ENCODE results near the gene TXNDC16. TPM values are rescaled to one million over a fixed set of nuclear protein-coding genes. Genes with fewer than 3 reads are reported as not detected.
"Not testable (repeated sequence)": the region's sequence is repeated elsewhere in the genome, so short reads cannot be mapped to it uniquely, and the experiment has no call there.

The TXNDC16 gene
- total and polyA plus RNA-seq, 4 experiments from 2014 or later, result 2.8 to 7.6 (median 5.1) TPM

DNA sequence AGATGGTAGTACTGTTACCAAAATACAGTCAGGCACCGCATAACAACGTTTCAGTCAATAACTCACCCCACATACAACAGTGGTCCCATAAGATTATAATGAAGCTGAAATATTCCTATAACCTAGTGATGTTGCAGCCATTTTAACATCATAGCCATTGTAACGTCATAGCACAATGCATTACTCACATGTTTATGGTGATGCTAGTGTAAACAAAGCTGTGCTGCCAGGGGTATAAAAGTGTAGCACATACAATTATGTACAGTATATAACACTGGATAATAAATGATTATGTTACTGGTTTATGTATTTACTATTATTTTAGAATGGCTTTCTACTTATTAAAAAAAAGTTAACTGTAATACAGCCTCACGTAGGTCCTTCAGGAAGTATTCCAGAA lies 37.3 kb upstream of the TXNDC16 start:
- ChIA-PET POLR2A (ENCODE audit: partially characterized antibody) (no interaction called here), CTCF (ENCODE audit: partially characterized antibody) (interaction anchor here (0.8 kb wide), 1 partner anchor 10 kb away, joined by 3 read pairs; no protein-coding TSS in a partner anchor)
- H3K27ac ChIP-seq (ENCODE audit: low read depth, low read length), result no peak overlapping the region
- Mint-ChIP-seq H3K9me3 (peaks cover 2 to 12% (median 7%) of the 10 kb centered on the region in 8 donors), H3K4me3 (no peak overlapping the region), H3K36me3 (no peaks in the 10 kb centered on the region), H3K27ac (no peak overlapping the region), H3K4me1 (no peaks in the 10 kb centered on the region), H3K27me3 (peaks cover 4 to 8% of the 10 kb centered on the region in 2 donors)
- H3K27me3 ChIP-seq (ENCODE audit: insufficient read depth, low read length), result no peaks in the 10 kb centered on the region
- no peak for DNase-seq
- no peaks in the 10 kb centered on the region for H3K9me3 ChIP-seq (ENCODE audit: control insufficient read depth in 1 of 2, low read length in 2 of 2)
- no peaks in the 10 kb centered on the region for H3K4me1 ChIP-seq (ENCODE audit: insufficient read depth, low read length)
- no peaks in the 10 kb centered on the region for H3K36me3 ChIP-seq (ENCODE audit: insufficient read depth, low read length)
- no peak overlapping the region for H3K4me3 ChIP-seq (ENCODE audit: low read length in 2 of 2)
- intact Hi-C loops (cut with micrococcal nuclease), result no loop called here

DNA sequence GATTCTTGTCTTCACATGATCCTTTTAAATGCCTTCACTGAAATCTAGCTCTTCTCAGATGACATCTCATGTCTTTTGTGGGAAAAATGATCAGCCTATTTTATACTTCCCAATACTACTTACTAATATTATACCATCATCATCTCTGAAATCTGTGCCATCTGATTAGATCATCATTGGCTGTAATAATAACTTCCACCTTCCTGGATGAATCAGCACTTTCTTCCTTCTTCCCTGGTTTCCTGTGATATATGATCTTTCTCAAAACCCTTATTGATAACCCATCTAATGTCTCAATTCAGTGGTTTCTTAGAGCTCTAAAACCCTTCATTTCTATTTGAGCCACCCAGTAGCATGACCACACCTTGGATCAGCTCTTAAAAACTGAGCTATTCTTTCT lies 31.2 kb upstream of the TXNDC16 start:
- Histone ChIP-seq H3K27me3 (ENCODE audit: insufficient read depth, low read length) (no peaks in the 10 kb centered on the region), H3K4me1 (ENCODE audit: insufficient read depth, low read length) (no peaks in the 10 kb centered on the region), H3K27ac (ENCODE audit: low read depth, low read length) (no peak overlapping the region), H3K4me3 (ENCODE audit: low read length in 2 of 2) (no peak overlapping the region), H3K36me3 (ENCODE audit: insufficient read depth, low read length) (no peaks in the 10 kb centered on the region), H3K9me3 (ENCODE audit: control insufficient read depth in 1 of 2, low read length in 2 of 2) (no peaks in the 10 kb centered on the region)
- no peaks in the 10 kb centered on the region for H3K36me3 Mint-ChIP-seq
- peaks cover 4 to 6% of the 10 kb centered on the region in 2 donors for H3K27me3 Mint-ChIP-seq
- ChIA-PET POLR2A (ENCODE audit: partially characterized antibody) (no interaction called here), CTCF (ENCODE audit: partially characterized antibody) (interaction anchor here (1.1 kb wide), 1 partner anchor 10 kb away, joined by 3 read pairs; no protein-coding TSS in a partner anchor)
- intact Hi-C loops (cut with micrococcal nuclease), result no loop called here
- no peaks in the 10 kb centered on the region for H3K9me3 Mint-ChIP-seq
- no peak overlapping the region for H3K4me3 Mint-ChIP-seq
- no peak for DNase-seq
- H3K4me1 Mint-ChIP-seq, result no peaks in the 10 kb centered on the region
- no peak overlapping the region for H3K27ac Mint-ChIP-seq

DNA sequence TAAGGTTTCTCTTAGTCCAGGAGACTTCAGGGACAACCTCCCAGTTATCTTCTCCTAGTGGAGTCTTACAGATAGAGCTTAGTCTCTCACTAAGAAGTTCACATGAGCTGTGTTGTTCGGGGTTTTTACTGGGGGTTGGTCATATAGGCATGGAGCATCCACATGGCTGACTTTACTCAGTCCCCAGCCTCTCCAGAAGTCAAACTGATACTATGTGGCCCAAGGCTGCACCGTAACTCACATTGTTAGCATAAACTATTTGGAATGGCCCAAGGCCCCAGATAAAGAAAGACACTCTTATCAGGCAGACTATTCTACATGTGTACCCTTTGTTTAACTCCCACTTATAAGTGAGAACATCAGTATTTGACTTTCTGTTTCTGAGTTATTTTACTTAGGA lies 23.6 kb upstream of the TXNDC16 start:
- intact Hi-C loops (cut with micrococcal nuclease), result no loop called here
- Mint-ChIP-seq H3K27ac (no peak overlapping the region), H3K4me3 (no peak overlapping the region), H3K9me3 (peaks cover 7 to 33% (median 28%) of the 10 kb centered on the region in 8 donors), H3K27me3 (peaks cover 5% of the 10 kb centered on the region in 2 donors), H3K4me1 (no peaks in the 10 kb centered on the region), H3K36me3 (peaks cover 3 to 17% of the 10 kb centered on the region in 2 donors)
- no peaks in the 10 kb centered on the region for H3K36me3 ChIP-seq (ENCODE audit: insufficient read depth, low read length)
- H3K27ac ChIP-seq (ENCODE audit: low read depth, low read length), result no peak overlapping the region
- CTCF ChIA-PET (ENCODE audit: partially characterized antibody), result no interaction called here
- H3K4me3 ChIP-seq (ENCODE audit: low read length in 2 of 2), result no peak overlapping the region
- no peaks in the 10 kb centered on the region for H3K27me3 ChIP-seq (ENCODE audit: insufficient read depth, low read length)
- H3K9me3 ChIP-seq (ENCODE audit: control insufficient read depth in 1 of 2, low read length in 2 of 2), result no peaks in the 10 kb centered on the region
- DNase-seq, result no peak
- no peaks in the 10 kb centered on the region for H3K4me1 ChIP-seq (ENCODE audit: insufficient read depth, low read length)
- POLR2A ChIA-PET (ENCODE audit: partially characterized antibody), result no interaction called here

- DNase-seq; H3K4me3 Mint-ChIP-seq; H3K27me3 ChIP-seq (ENCODE audit: insufficient read depth, low read length); H3K4me3 ChIP-seq (ENCODE audit: low read length in 2 of 2); H3K9me3 ChIP-seq (ENCODE audit: control insufficient read depth in 1 of 2, low read length in 2 of 2); H3K27ac ChIP-seq (ENCODE audit: low read depth, low read length); H3K4me1 Mint-ChIP-seq; intact Hi-C loops (cut with micrococcal nuclease); POLR2A ChIA-PET (ENCODE audit: partially characterized antibody); H3K27ac Mint-ChIP-seq; H3K4me1 ChIP-seq (ENCODE audit: insufficient read depth, low read length); H3K36me3 ChIP-seq (ENCODE audit: insufficient read depth, low read length): not testable (repeated sequence)
- Mint-ChIP-seq H3K9me3 (peaks cover 7 to 44% (median 41%) of the 10 kb centered on the region in 8 donors), H3K36me3 (peaks cover 14 to 20% of the 10 kb centered on the region in 2 donors), H3K27me3 (peaks cover 9 to 15% of the 10 kb centered on the region in 2 donors)
- CTCF ChIA-PET (ENCODE audit: partially characterized antibody), result interaction anchor here (1.3 kb wide), 1 partner anchor 10 kb away, joined by 3 read pairs; no protein-coding TSS in a partner anchor
These were observed 16.1 kb upstream of the TXNDC16 start for GRCh38 chr14:52568454-52568853.

DNA sequence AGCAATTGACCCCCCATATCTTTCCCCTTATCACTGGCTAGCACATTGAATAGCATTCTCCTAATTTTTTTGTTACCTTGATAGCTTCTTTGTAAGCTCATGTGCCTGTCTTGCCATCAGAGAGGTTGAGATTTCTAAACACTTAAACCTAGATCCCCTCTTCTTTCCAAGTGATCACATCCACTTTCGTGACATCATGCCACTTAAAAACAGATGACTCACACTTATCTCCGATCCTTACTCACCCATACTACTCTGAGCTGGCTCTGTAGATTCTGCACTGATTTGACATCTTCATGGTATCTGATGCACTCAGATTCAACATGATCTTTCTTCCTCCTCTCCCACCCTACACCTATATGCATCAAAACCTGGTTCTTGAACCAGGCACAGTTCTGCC lies 10.8 kb upstream of the TXNDC16 start:
- peaks cover 5 to 6% of the 10 kb centered on the region in 2 donors for H3K27me3 Mint-ChIP-seq
- no peak overlapping the region for H3K4me3 ChIP-seq (ENCODE audit: low read length in 2 of 2)
- POLR2A ChIA-PET (ENCODE audit: partially characterized antibody), result interaction anchor here (1.9 kb wide), 1 partner anchor 11 kb away, joined by 7 read pairs; the partner anchor contains the start of genes GPR137C and TXNDC16
- H3K9me3 Mint-ChIP-seq, result peaks cover 0 to 4% (median 0%) of the 10 kb centered on the region in 8 donors
- no peak overlapping the region for H3K27ac Mint-ChIP-seq
- H3K27me3 ChIP-seq (ENCODE audit: insufficient read depth, low read length), result no peaks in the 10 kb centered on the region
- no peak for DNase-seq
- no peaks in the 10 kb centered on the region for H3K4me1 ChIP-seq (ENCODE audit: insufficient read depth, low read length)
- CTCF ChIA-PET (ENCODE audit: partially characterized antibody), result interaction anchor here (1.0 to 1.4 kb wide), 2 partner anchors 9 to 11 kb away, joined by 3 to 5 read pairs; partner anchors contain the start of genes GPR137C and TXNDC16
- H3K4me3 Mint-ChIP-seq, result no peak overlapping the region
- no peaks in the 10 kb centered on the region for H3K4me1 Mint-ChIP-seq
- H3K36me3 ChIP-seq (ENCODE audit: insufficient read depth, low read length), result no peaks in the 10 kb centered on the region
- H3K36me3 Mint-ChIP-seq, result no peaks in the 10 kb centered on the region
- no peak overlapping the region for H3K27ac ChIP-seq (ENCODE audit: low read depth, low read length)
- intact Hi-C loops (cut with micrococcal nuclease), result no loop called here
- H3K9me3 ChIP-seq (ENCODE audit: control insufficient read depth in 1 of 2, low read length in 2 of 2), result no peaks in the 10 kb centered on the region

DNA sequence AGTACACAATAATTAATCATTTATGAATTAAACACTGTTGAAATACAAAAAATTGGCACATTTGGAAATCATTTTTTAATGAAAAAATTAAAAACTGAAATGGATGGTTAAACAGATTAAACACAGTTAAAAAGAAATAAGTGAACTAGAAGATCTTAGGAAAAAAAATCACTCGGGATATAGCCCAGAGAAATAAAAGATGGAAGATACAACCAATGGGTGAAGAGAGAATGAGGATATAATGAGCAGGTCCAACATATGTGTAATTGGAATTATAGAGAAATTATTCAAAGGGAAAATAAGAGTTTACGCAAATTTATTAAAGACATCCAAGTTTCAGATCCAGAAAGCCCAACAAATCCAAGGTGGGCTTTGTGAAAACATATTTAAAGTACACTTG lies 6.4 kb upstream of the TXNDC16 start:
- H3K9me3 Mint-ChIP-seq, result peaks cover 0 to 4% (median 0%) of the 10 kb centered on the region in 8 donors
- Histone ChIP-seq H3K4me3 (ENCODE audit: low read length in 2 of 2) (no peak overlapping the region), H3K9me3 (ENCODE audit: control insufficient read depth in 1 of 2, low read length in 2 of 2) (no peaks in the 10 kb centered on the region), H3K27ac (ENCODE audit: low read depth, low read length) (no peak overlapping the region), H3K4me1 (ENCODE audit: insufficient read depth, low read length) (peaks cover 6% of the 10 kb centered on the region), H3K36me3 (ENCODE audit: insufficient read depth, low read length) (no peaks in the 10 kb centered on the region), H3K27me3 (ENCODE audit: insufficient read depth, low read length) (no peaks in the 10 kb centered on the region)
- peaks cover 2 to 5% (median 4%) of the 10 kb centered on the region in 4 donors for H3K4me1 Mint-ChIP-seq
- CTCF ChIA-PET (ENCODE audit: partially characterized antibody), result no interaction called here
- DNase-seq, result no peak
- H3K27ac Mint-ChIP-seq, result no peak overlapping the region
- intact Hi-C loops (cut with micrococcal nuclease), result no loop called here
- POLR2A ChIA-PET (ENCODE audit: partially characterized antibody), result interaction anchor here (0.7 kb wide), 1 partner anchor 404 kb away, joined by 3 read pairs; no protein-coding TSS in a partner anchor
- peaks cover 0 to 2% of the 10 kb centered on the region in 2 donors for H3K36me3 Mint-ChIP-seq
- peaks cover 0 to 2% of the 10 kb centered on the region in 2 donors for H3K27me3 Mint-ChIP-seq
- H3K4me3 Mint-ChIP-seq, result no peak overlapping the region

DNA sequence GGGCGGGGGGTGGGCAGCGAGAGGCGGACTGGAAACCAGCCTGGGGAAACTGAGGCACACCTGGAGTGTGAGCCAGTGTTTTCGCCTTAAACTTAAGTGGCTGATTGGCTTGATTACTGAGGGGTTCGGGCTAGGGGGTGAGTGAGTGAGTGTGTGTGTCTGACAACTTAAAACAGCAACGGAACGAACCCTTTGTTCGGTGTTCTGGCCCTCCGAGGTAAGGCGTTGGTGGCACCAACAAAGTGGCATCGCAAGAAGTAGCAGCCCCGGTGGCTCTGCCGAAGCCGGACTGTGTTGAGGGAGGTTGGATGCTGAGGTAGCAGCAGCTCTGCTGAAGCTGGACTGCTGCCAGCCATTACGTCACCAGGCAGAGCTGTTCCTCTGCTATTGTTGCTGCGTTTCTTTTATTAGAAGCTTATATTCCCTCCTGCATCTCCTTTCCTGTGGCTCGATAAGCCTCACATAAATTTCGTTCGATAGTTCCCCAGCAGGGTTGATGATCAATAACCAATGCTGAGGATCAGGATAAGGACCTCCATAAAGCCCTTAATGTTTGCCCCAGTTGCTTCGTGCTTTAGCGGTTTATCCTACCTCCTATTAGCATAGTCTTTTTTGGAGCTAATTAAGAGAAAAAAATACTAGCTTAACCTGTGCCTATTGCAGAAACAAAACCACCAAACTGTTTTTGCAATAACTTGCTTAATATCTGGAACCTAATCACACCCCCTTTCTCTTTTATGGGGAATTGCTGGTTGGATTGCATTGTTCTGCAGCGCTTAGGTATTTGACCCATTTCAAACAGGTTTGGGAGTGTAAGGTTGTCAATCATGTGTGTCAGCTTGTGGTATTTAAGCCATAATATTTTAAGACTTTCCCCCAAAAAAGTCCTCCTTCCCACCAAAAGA lies 1.6 kb upstream of the TXNDC16 start:
- POLR2A ChIA-PET (ENCODE audit: partially characterized antibody), result interaction anchor here (0.9 to 3.1 kb wide), 5 partner anchors 31 to 598 kb away, joined by 3 to 16 read pairs (median 5); partner anchors contain the start of genes DDHD1, ERO1A, PSMC6 and PTGER2
- Histone ChIP-seq H3K9me3 (ENCODE audit: control insufficient read depth in 1 of 2, low read length in 2 of 2) (no peaks in the 10 kb centered on the region), H3K4me1 (ENCODE audit: insufficient read depth, low read length) (peaks cover 23% of the 10 kb centered on the region), H3K27ac (ENCODE audit: low read depth, low read length) (peak overlapping the region; percentile 63), H3K36me3 (ENCODE audit: insufficient read depth, low read length) (no peaks in the 10 kb centered on the region), H3K4me3 (ENCODE audit: low read length in 2 of 2) (peak overlapping the region; percentile 63 to 66), H3K27me3 (ENCODE audit: insufficient read depth, low read length) (no peaks in the 10 kb centered on the region)
- Mint-ChIP-seq H3K9me3 (peaks cover 0 to 4% (median 0%) of the 10 kb centered on the region in 8 donors), H3K36me3 (peaks cover 0 to 9% of the 10 kb centered on the region in 2 donors), H3K4me3 (peak overlapping the region; percentile 91 to 99 (median 96)), H3K27ac (peak overlapping the region; percentile 91 to 99 (median 95)), H3K27me3 (no peaks in the 10 kb centered on the region), H3K4me1 (peaks cover 18 to 39% (median 24%) of the 10 kb centered on the region in 4 donors)
- CTCF ChIA-PET (ENCODE audit: partially characterized antibody), result interaction anchor here (0.7 to 1.2 kb wide), 2 partner anchors 9 to 243 kb away, joined by 3 read pairs; no protein-coding TSS in a partner anchor
- peak; percentile 82 to 89 (median 85) for DNase-seq
- intact Hi-C loops (cut with micrococcal nuclease), result loop anchor here (2.0 to 5.0 kb wide), 9 partner anchors 23 to 902 kb away; partner anchors contain the start of genes DDHD1, FERMT2, FRMD6 and GNG2

All from CD4-positive, alpha-beta memory T cell (primary cell).